Caco-2 (cell line): ENCODE data around the gene ERLIN1. TPM values are rescaled to one million over a fixed set of nuclear protein-coding genes. Genes with fewer than 3 reads are reported as not detected.

Experiments used
- BruUV-seq: library from RNA; stranded (reverse); fragments of 400-500 nt; replicated peaks from 2 replicates; lab custom pipeline; 2021; lab: Mats Ljungman, UMichigan
- CTCF ChIA-PET: fragments of 300-600 bp; sonication (Branson Sonifier 250); formaldehyde crosslinking; loops from one replicate; lab custom pipeline; 2022; ENCODE audit warnings: antibody characterized with exemption; lab: Charles Lee
- POLR2A ChIA-PET: fragments of 300-600 bp; sonication (Branson Sonifier 250); formaldehyde crosslinking; loops from one replicate; lab custom pipeline; 2022; ENCODE audit warnings: antibody characterized with exemption; lab: Charles Lee
- DNase-seq, 2 experiments: peaks; one replicate each; pipeline versions ENCODE4 v3.0.0 to v3.0.0-alpha.2; 2020 to 2022
- H3K27me3 ChIP-seq: replicated peaks from 2 replicates; pipeline ENCODE4 v1.6.0; 2011; ENCODE audit warnings: low read length; ENCODE audit not compliant: control insufficient read depth, insufficient read depth
- H3K36me3 ChIP-seq: 2 replicates; pipeline ENCODE4 v1.5.1; 2011; ENCODE audit warnings: low read length; ENCODE audit not compliant: control insufficient read depth, insufficient read depth
- H3K4me1 ChIP-seq: fragments of 250-450 bp; sonication (Bioruptor Pico); 2 replicates; pipeline ENCODE4 v1.5.1; 2020; ENCODE audit warnings: mild to moderate bottlenecking
- H3K4me3 ChIP-seq: 2 replicates; pipeline ENCODE4 v1.5.1; 2011; ENCODE audit warnings: low read depth, mild to moderate bottlenecking, control low read depth, low read length
- H3K9me3 ChIP-seq: fragments of 250-450 bp; sonication (Bioruptor Pico); 2 replicates; pipeline ENCODE4 v1.5.1; 2020; ENCODE audit warnings: mild to moderate bottlenecking, moderate library complexity
- H3K27ac Mint-ChIP-seq: one replicate; pipeline ENCODE4 v1.8.0; 2022; ENCODE audit warnings: mixed read lengths; ENCODE audit not compliant: unreplicated experiment
- H3K27me3 Mint-ChIP-seq: one replicate; pipeline ENCODE4 v1.8.0; 2022; ENCODE audit warnings: mixed read lengths; ENCODE audit not compliant: insufficient read depth, unreplicated experiment
- H3K36me3 Mint-ChIP-seq: one replicate; pipeline ENCODE4 v1.8.0; 2022; ENCODE audit warnings: mild to moderate bottlenecking, mixed read lengths; ENCODE audit not compliant: insufficient read depth, unreplicated experiment
- H3K4me1 Mint-ChIP-seq: one replicate; pipeline ENCODE4 v1.8.0; 2022; ENCODE audit warnings: low read depth, mixed read lengths; ENCODE audit not compliant: unreplicated experiment
- H3K4me3 Mint-ChIP-seq: one replicate; pipeline ENCODE4 v1.8.0; 2022; ENCODE audit warnings: mild to moderate bottlenecking, moderate library complexity, mixed read lengths; ENCODE audit not compliant: unreplicated experiment
- H3K9me3 Mint-ChIP-seq: one replicate; pipeline ENCODE4 v1.8.0; 2022; ENCODE audit warnings: mixed read lengths; ENCODE audit not compliant: unreplicated experiment
- CTCF ChIP-seq, 2 experiments: fragments of 200-600 bp in 1 of 2; IDR thresholded peaks; 1 replicate in 1 of 2; 2 replicates in 1 of 2; pipeline versions ENCODE4 v1.5.1 to v1.8.0; 2011 to 2022; ENCODE audit warnings: antibody characterized with exemption in 1 of 2, control low read depth in 1 of 2, inconsistent platforms in 1 of 2, low read depth in 1 of 2, low read length in 1 of 2, mild to moderate bottlenecking in 1 of 2, moderate library complexity in 1 of 2; ENCODE audit not compliant: insufficient read depth in 1 of 2, severe bottlenecking in 1 of 2, unreplicated experiment in 1 of 2
- intact Hi-C: fragments of 100-400 bp; cut with micrococcal nuclease; formaldehyde crosslinking; loops from one replicate; pipeline ENCODE4 v1.10.0; 2022; ENCODE audit not compliant: unreplicated experiment
- total RNA-seq: library from RNA; stranded (reverse); gene quantifications from 2 replicates; pipeline ENCODE4 v1.2.3, GENCODE V29; 2022

The ERLIN1 gene
- total RNA-seq, 1 experiment from 2014 or later = 59.0 TPM

GRCh38 chr10:100146875-100147650, 38.8 kb downstream of the ERLIN1 start:
- peaks cover 4% of the 10 kb centered on the region for H3K27me3 Mint-ChIP-seq
- Histone ChIP-seq H3K9me3 (no peaks in the 10 kb centered on the region), H3K36me3 (peaks cover 2% of the 10 kb centered on the region), H3K4me3 (no peak overlapping the region), H3K4me1 (no peaks in the 10 kb centered on the region), H3K27me3 (no peaks in the 10 kb centered on the region)
- H3K4me3 Mint-ChIP-seq = no peak overlapping the region
- no peak overlapping the region for H3K27ac Mint-ChIP-seq
- no peak for DNase-seq
- BruUV-seq = no TSS peak
- H3K36me3 Mint-ChIP-seq = peaks cover 12% of the 10 kb centered on the region
- no peak for TF ChIP-seq CTCF (IDR thresholded peaks at IDR 0.05; ENCODE audit: insufficient read depth in 1 of 2, low read depth in 1 of 2, low read length in 1 of 2, severe bottlenecking in 1 of 2, unreplicated experiment in 1 of 2)
- ChIA-PET CTCF (no interaction called here), POLR2A (no interaction called here)
- no peaks in the 10 kb centered on the region for H3K4me1 Mint-ChIP-seq
- intact Hi-C loops = no loop called here
- no peaks in the 10 kb centered on the region for H3K9me3 Mint-ChIP-seq

GRCh38 chr10:100146398-100146797, 39.4 kb downstream of the ERLIN1 start:
- H3K9me3 ChIP-seq = no peaks in the 10 kb centered on the region
- H3K27ac Mint-ChIP-seq = no peak overlapping the region
- H3K4me1 Mint-ChIP-seq = no peaks in the 10 kb centered on the region
- H3K9me3 Mint-ChIP-seq = no peaks in the 10 kb centered on the region
- H3K4me3 Mint-ChIP-seq = no peak overlapping the region
- H3K4me1 ChIP-seq = no peaks in the 10 kb centered on the region
- peaks cover 4% of the 10 kb centered on the region for H3K27me3 Mint-ChIP-seq
- no TSS peak for BruUV-seq
- H3K36me3 ChIP-seq = no peaks in the 10 kb centered on the region; the same call in none of the 2 replicates
- intact Hi-C loops = no loop called here
- no peak for DNase-seq
- no peak for TF ChIP-seq CTCF (IDR thresholded peaks at IDR 0.05; ENCODE audit: insufficient read depth in 1 of 2, low read depth in 1 of 2, low read length in 1 of 2, severe bottlenecking in 1 of 2, unreplicated experiment in 1 of 2)
- ChIA-PET CTCF (no interaction called here), POLR2A (no interaction called here)
- no peak overlapping the region for H3K4me3 ChIP-seq
- H3K27me3 ChIP-seq = no peaks in the 10 kb centered on the region
- peaks cover 6% of the 10 kb centered on the region for H3K36me3 Mint-ChIP-seq

GRCh38 chr10:100143756-100144155, 42.1 kb downstream of the ERLIN1 start:
- H3K36me3 ChIP-seq = no peaks in the 10 kb centered on the region
- H3K36me3 Mint-ChIP-seq = peaks cover 6% of the 10 kb centered on the region
- no TSS peak for BruUV-seq
- H3K4me3 Mint-ChIP-seq = no peak overlapping the region
- no peaks in the 10 kb centered on the region for H3K9me3 Mint-ChIP-seq
- DNase-seq = no peak
- no peak for TF ChIP-seq CTCF (IDR thresholded peaks at IDR 0.05; ENCODE audit: insufficient read depth in 1 of 2, low read depth in 1 of 2, low read length in 1 of 2, severe bottlenecking in 1 of 2, unreplicated experiment in 1 of 2)
- POLR2A ChIA-PET = no interaction called here
- H3K4me1 ChIP-seq = no peaks in the 10 kb centered on the region
- no peaks in the 10 kb centered on the region for H3K9me3 ChIP-seq
- intact Hi-C loops = no loop called here
- H3K27me3 Mint-ChIP-seq = peaks cover 4% of the 10 kb centered on the region
- H3K4me3 ChIP-seq = no peak overlapping the region
- H3K4me1 Mint-ChIP-seq = no peaks in the 10 kb centered on the region
- H3K27me3 ChIP-seq = no peaks in the 10 kb centered on the region
- H3K27ac Mint-ChIP-seq = no peak overlapping the region
- CTCF ChIA-PET = no interaction called here
